Activated CD4-positive, alpha-beta T cell treated with anti-CD3 and anti-CD28 coated beads, Interleukin-2, Interleukin-6, amounts not matched to agents 100 ng/mL and 50 ng/mL, durations not matched to agents 16 hours and 8 hours (primary cell): ENCODE results near the gene DPM1.

Experiments used
- DNase-seq: peaks from one replicate; pipeline ENCODE4 v3.0.0-alpha.2; 2020

DPM1 gene

DNA sequence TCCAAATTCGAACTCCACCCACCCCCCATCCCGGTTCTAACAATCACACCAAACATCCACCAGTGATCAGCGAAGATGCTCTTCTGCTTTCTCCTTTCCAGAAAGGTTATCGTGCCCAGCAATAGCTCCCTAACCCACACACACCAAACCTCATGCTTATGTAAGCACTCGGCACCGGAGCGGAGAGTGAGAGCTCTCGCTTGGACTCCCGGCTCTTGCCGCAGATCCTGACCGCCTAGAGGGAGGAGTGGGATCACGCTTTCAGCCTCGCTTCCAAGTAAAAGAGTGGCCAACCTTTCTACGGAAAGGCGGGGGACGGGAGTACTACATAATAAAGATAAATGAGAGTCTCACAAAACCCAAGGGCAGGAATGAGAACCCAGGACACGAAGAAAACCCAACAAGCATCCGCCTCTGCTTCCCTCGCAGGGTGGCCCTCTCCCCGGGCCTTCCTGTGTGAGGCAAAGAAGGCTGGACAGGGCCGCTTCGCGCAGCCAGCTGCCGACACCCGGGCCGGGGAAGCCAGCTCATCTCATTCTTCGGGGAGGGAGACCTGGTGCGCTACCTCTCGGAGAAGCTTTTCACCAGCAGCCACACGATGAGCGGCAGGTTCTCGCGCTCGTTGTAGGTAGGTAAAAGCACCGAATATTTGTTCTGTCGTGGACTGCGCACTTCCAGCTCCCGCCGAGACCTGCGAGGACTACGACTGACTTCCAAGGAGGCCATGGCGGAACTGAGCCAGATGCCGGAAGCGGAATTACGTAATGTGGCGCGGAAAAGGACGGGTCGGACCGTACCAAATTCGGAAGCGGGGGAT lies at the start of gene DPM1:
Gene DPM1, minus strand, starts transcription at position 735 of the 817 bp plus-strand sequence. Its CDS starts 9 bp downstream, at position 726.
- DNase-seq, result peak; percentile 90

DNA sequence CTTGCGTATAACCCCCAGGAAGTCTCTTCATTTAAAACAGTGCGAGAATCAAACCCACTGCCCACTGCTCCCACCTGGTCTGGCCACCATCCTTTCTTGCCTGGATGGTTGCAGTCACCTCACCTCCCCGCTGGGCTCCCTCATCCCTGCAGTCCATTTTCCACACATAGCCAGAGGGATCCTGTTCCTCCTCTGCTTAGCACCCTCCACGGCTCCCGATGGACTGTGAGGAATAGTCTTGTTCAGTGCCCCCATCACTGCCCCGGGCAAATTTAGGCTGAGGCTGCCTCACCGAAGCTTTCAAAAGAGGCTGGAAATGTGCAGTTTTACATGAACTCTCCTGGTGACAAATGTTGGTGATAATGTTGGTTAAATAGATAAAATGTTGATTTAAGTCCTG lies 46.9 kb upstream of the DPM1 start:
- no peak for DNase-seq

DNA sequence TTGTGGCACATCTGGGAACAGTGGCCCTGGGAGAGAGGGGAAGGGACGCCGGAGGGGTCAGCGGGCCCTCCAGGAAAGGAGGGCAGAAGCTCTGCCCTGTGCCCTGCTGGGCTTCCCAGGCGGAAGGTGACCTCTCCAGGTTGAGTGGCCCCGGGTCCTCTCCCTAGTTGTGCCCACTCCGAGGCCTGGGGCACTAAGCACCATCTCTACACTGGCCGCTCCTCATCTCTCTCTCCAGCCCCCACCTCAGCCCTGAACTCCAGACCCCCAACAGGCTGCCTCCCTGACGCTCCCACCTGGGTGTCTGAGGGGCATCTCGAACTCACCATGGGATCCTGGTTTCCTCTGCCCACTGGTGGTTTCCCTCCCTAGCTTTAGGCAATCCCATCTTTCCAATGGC lies 46.4 kb upstream of the DPM1 start:
- DNase-seq, result no peak

DNA sequence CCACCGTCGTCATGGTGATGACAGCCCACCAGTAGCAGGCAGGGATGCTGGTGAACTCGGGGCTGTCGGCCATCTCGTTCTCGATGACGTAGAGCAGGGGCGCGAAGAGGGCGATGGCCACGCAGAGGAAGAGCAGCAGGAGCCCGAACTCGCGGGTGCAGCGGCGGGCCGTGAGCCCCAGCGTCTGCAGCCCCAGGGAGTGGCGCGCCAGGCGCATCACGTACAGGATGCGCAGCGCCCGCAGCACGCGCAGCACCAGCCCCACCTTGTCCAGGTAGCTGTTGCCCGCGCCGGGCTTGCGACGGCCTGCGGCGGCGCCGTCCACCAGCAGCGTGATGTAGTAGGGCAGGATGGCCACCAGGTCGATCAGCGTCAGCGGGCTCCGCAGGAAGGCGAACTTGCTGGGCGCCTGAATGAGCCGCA lies 46.0 kb upstream of the DPM1 start:
- no peak for DNase-seq

DNA sequence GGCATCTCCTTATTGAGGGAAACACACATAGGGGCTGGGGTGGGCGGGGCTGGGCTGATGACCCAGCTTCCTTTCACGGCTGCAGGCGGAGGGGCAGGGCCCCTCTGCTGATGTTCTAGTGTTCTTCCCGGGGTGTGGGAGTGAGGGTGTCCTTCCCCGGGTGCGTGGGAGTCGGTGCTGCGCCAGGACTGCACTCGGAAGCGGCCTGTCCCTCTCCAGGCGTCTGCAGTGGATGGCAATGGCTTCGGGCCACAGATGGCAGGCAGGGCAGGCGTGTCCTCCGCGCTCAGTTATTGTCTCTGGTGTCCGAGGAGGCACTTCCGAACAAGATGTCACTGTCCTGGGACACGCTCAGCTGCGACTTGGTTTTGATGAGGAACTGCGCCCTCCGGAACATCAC lies 45.4 kb upstream of the DPM1 start:
- no peak for DNase-seq

DNA sequence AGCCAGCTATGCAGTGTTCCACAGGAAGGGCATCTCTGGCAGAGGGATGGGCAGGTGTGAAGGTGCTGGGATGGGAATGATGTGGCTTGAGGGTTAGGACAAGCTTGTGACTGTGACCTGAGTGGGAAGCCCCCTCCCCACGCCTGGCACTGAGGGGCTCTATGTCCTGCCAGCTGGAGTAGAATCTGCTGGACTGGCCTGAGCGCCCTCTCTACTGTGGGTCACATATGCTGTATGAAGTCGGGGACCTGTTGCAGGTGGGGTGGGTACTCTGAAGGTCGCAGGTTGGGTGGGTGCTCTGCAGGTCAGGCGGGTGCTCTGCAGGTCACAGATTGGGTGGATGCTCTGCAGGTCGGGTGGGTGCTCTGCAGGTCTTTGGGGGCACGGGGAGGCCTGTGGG lies 44.3 kb upstream of the DPM1 start:
- DNase-seq, result no peak

DNA sequence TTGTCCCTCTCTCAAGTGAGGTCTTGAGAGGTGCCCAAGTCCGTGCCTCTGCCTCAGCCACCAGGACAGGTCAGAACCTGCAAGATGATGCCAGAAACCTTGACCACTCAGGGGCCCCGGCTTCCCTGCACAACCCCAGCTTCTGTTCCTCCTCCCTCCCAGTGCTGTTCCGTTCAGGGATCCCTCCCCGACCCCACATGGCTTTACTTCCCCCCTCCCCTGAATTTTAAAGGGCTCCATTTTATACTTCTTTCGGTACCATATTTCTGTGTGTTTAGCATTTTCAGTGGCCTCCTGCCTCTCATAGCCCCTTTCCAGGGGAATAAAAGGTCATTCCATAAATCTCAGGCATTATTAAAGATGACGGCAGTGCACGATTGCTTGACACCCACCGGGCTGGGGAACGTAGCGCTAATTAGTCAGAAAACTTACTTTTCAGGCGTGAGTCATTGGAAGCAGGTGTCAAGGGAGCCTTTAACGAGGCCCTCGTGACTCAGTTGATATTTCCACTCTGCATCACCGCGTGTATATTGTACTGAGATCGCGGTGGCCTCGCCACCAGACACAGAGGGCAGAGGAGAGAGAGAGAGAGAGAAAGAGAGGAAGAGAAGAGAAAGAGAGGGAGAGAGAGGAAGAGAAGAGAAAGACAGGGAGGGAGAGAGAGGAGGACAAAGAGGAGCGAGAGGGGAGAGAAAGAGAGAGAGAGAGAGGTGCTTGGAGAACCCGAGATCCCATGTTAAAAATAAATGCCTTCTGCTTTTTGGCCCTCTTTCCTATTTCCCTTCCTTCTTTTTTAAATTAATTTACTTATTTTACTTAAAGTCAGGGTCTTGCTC lies 43.3 kb upstream of the DPM1 start:
- no peak for DNase-seq

DNA sequence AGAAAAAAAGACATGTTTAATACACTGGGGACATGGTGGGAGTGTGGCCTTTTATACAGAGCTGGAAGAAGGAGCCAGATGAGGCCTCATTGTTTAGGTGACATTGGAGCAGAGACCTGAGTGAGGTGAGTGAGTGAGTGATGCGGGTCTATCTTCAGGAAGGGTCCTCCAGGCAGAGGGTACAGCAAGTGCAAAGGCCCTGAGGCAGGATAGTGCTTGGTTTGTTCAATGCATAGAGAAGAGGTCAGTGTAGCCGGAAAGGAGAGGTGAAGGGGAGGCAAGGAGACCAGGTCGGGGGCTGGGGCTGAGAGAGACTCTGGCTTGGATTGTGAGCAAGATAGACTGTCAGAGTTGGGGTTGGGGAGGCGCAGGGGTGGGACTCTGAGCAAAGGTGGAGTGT lies 41.0 kb upstream of the DPM1 start:
- no peak for DNase-seq

DNA sequence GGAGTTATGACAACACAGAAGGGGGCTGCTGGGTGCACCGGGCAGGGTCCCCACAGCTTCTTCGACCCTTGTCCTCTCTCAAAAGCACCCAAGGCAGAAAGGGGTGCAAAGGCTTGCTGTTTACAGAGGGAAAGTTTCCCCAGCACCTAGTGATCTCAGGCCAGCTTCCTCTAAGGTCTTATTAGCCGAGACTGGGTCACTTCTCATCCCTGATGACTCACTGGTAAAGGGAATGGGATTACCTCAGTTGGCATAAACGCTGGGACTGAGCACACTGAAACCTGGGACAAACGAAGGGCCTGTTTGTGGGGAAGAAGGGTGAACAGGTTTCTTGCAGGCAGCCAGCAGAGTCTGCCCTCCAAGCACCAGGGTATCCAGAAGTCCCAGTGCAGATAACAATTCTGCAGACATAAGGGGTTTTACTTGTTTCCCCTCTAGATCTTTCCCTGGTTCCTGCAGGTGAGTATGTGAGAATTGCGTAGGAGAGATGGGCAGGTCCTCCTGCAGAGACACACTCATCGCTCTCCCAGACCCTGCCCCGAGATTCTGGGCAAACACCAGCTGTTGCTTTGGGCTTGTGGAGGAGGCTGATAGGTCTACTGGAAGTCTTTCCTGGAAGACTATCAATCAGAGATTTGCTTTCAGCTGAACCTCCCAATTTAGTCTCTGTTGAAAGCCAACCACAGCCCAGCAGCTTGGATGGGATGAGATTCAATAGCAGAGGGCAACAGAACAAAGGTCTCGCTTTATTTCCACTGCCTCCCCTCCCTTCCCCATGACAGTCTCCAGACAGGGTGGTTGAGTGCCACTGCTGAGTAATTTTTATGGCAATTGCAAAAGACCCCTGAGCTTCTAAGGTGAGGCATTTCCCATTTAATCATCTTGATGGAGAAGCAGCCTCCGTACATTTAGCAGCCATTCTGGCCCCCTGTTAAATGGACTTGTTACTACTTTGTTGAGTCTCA lies 38.9 kb upstream of the DPM1 start:
- no peak for DNase-seq

DNA sequence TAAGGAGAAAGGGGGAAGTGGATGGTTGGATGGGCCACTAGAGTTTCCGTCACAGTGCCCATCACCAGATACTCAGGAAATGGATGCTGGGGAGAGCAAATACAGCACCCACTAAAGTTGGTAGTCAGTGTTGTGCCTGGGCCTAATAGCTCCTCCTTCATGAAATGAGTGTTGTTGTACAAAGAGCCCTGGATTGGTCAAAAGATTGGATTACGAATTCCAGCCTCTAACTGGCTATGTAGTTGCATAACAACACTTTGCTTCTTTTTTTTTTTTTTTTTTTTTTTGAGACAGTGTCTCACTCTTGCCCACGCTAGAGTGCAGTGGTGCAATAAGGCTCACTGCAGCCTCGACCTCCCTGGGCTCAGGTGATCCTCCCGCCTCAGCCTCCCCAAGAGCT lies 37.2 kb upstream of the DPM1 start:
- DNase-seq, result no peak

DNA sequence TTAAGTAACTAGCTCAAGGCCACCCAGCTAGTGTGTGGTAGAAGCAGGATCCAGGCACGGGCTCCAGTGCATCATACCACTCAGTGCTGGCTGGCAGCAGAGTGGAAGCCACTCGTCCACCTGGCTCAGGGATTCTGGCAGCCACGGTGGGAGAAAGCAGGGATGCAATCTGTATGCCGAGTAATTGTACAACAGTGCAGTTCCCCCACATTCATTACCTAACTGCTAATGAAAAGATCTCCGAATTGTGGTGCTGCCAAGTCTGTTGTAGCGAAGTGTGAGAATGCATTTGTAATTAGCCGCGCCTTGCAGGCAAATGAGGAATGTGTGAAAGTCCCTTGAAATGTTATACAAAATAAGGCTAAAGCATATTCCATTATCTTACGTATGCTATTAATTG lies 35.5 kb upstream of the DPM1 start:
- no peak for DNase-seq

DNA sequence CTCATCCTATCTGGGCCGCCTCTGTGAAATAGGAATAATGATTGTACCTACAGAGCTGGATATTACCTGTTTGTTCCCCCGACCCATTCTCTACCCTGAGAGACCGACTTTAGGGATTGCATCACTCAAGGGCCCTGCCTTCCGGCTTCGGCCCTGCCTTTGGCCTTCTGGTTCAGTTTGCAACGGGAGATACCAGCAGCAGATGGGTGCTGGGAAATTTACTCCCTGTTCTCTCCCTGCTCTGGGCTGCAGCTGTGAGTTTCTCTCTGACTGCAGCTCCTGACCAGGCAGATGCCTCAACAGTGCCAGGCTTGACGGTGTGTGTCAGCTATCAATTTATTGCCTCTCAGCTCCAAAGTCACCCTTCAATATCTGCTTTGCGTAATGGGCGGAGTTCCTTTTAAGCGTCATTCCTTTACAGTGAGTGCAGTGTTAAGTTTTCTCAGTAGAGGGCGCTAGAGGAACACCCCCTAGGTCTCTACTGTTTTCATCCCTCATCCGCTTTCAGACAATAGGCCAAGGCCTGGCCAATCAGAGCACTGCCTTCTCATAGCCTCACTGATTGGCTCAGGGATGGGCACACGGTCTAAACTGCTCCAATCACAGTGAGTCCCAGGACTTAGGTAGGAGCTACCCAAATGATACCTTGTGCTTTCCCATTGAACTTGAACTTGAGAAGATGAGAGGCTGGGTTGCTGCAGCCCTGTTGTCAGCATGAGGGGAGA lies 34.6 kb upstream of the DPM1 start:
- peak; percentile 79 for DNase-seq

DNA sequence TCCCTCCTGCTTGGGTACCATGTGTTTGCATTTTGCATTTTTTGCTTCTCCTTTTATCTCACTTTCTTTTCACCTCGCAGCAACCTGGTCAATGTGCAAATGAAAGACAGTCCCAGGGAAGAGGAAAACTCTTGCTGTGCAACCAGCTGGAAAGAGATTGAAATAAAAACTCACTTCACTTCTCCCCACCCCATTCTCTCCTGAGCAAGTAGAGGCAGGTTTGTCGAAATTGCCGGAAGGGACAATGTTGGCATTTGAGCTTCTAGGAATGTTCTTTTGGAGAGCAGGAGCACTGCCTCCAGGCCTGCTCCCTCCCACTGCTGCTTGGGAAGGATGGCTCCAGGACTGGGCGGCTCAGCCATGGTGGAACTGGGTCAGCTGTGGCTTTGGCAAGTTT lies 34.0 kb upstream of the DPM1 start:
- no peak for DNase-seq

DNA sequence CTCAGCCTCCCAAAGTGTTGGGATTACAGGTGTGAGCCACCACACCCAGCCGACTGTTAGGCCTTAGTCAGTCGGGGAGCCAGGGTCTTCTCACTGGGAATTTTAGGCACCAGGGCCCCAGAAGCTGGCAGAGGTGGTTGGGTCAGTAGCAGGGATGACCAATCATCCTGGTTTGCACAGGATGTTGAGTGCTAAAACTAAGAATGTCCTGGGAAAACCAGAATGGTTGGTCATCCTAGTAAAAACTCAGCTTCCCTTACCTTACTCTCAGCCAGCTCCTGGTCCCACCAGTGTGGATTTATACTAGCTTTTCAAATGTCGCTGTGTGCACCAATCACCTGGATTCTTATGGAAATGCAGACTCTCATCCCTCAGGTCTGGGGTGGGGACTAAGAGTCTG lies 32.7 kb upstream of the DPM1 start:
- no peak for DNase-seq

DNA sequence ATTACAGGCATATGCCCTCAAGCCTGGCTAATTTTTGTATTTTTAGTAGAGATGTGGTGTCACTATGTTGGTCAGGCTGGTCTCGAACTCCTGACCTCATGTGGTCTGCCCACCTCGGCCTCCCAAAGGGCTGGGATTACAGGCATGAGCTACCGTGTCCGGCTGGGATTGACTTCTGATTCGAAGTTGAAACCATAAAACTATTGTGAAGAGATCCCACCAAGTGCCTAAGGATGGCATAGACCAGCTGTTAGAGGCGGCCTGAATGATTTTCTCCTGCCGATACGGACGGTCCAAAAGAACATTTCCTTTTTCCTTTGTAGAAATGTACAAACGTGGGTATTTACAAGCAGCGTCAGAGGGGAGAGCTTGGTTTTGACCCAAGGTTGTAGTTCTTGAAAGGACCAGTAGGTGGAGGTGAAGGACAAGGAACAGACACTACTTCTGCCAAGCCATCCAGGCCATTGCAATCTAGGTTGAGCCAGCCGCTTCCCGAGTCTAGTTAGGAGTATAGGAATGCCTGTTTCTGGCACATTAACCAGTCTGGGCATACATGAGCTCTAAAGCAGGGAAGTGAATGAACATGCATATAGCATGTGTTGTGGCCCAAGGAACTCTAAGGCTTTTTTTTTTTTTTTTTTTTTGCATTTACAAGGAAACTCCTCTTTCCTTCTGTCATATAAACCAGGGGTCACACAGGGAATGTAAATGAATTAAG lies 29.3 kb upstream of the DPM1 start:
- peak; percentile 86 for DNase-seq

DNA sequence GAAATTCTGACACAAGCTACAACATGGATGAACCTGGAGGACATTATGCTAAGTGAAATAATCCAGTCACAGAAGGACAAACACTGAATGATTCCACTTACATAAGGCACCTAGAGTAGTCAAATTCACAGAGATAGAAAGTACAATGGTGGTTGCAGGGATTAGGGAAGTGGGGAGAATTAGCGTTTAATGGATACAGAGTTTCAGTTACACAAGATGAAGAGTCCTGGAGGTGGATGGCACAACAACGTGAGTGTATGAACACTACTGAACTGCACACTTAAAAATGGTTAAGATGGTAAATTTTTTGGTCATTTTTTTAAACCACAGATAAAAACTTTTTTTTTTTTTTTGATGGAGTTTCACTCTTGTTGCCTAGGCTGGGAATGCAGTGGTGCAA lies 25.0 kb upstream of the DPM1 start:
- DNase-seq, result no peak

DNA sequence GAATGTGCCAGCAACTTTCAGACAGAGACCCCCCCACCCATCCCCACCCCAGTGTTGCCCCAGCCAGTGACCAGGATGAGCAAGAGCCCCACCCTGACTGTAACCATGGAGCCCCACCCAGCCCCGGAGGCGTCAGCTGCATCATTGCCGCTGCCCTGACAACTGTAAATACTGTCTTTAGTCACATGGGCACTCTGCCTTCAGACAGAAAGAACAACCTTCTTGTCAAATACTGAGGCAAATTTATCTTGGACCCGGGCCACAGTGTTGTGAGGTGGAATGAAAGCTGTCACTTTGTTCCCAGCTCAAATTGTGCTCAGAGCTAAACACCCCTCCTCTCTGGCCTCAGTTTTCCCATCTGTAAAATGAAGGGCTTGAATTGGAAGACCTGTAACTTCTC lies 24.0 kb upstream of the DPM1 start:
- DNase-seq, result no peak

DNA sequence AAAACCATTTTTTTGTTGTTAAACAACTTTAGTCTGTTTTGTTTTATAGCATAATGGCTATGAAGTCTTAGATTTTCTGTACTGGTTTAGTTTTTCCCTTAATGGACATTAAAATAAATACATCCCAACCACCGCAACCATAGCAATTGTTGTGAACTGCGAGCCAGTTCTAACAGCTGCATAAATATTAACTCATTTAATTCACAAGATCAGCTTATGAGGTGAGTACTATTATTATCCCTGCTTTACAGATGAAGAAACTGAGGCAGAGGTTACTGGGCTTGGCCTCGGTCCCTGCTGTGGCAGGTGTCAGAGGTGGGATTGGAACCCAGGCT lies 23.3 kb upstream of the DPM1 start:
- DNase-seq, result no peak

DNA sequence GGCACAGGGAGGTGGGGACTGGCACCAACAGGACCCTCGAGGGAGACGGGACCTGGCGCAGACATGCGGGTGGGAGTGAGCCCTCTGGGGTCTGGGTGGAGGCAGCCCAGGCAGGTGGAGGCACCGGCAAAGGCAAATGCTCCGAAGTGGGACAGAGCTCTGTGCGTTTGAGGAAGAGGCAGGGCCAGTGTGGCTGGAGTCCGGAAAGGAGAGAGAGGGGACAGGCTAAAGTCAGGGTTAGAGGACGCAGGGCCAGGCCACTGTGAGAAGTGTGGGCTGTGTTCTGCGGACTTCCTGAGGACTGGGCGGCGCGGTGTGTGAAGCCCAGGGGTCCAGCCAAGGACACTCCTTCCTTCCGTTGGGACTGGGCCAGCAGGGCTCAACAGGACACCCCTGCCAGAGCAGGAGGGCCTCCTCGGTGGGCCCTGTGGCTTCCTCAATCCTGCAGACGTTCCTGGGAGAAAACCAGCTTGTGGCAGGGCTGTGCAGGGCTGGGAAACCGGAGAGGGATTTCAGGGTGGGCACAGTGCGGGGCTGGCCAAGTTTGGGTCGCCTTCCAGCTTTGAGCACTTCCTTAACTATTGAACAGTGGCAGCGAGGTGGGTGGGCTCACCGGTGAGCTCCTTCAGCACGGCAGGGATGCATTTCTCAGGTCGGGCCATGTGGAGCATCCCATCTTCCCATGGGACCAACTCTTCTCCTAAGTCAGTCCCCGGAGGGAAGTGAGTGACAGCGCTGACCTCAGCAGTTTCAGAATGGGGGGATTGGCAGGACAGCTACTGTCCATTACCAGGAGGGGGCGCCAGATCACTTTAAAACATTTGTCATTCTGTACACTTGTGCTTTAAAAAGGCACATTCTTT lies 22.8 kb upstream of the DPM1 start:
- DNase-seq, result peak; percentile 73

DNA sequence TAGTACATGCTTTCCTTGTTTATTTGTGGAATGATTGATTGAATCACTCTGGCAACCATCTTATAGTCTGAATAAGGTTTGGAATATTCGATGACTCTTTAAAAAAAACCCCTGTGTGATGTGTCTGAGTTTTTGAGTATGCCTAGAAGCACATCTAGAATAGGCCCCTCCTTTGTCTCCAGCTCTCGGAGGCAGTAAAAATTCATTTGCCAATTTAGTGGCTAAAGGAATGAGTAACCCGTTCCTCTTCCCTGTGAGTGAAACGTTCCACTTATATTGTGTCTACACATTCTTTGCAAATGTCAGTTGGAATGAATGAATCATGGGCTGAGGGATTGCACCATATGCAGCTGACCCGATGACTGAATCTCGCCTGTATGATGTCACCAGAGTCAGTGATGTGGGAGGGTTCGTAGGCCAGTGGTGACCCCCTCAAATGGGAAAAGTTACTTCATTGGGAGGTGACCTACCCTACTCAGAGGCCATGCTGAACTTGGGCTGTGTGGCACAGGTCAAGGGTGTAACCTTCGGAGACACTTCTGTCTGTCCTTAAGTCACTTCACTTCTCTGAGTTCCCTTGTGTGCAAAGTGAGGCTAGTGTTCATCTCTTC lies 21.8 kb upstream of the DPM1 start:
- DNase-seq, result peak; percentile 65
